ENCODE results near the gene CHADL.

CHADL gene

GRCh38 chr22:41256254-41257253 is 15.8 kb upstream of the CHADL start:
- no peak for DNase-seq

- no peak for DNase-seq
Measured at GRCh38 chr22:41254230-41254629, 13.5 kb upstream of the CHADL start.

GRCh38 chr22:41252365-41252764 is 11.6 kb upstream of the CHADL start:
- no peak for DNase-seq

- DNase-seq, result no peak
Measured at GRCh38 chr22:41250127-41250526, 9.4 kb upstream of the CHADL start.

GRCh38 chr22:41249442-41249841 is 8.7 kb upstream of the CHADL start:
- no peak for DNase-seq

GRCh38 chr22:41248758-41249157 is 8.0 kb upstream of the CHADL start:
- DNase-seq, result no peak

- no peak for DNase-seq
Measured at GRCh38 chr22:41248314-41248713, 7.6 kb upstream of the CHADL start.

- DNase-seq, result no peak
Measured at GRCh38 chr22:41247703-41248102, 7.0 kb upstream of the CHADL start.

GRCh38 chr22:41245917-41246499 is 5.3 kb upstream of the CHADL start:
- no peak for DNase-seq

- no peak for DNase-seq
Measured at GRCh38 chr22:41243361-41243760, 2.6 kb upstream of the CHADL start.

- DNase-seq, result no peak
Measured at GRCh38 chr22:41242396-41243117, 1.8 kb upstream of the CHADL start.

- no peak for DNase-seq
Measured at GRCh38 chr22:41241133-41241676, 474 bp upstream of the CHADL start.

- no peak for DNase-seq
Measured at GRCh38 chr22:41239443-41240128, 1.1 kb downstream of the CHADL start.

GRCh38 chr22:41238570-41239442 is 1.9 kb downstream of the CHADL start:
- no peak for DNase-seq

GRCh38 chr22:41237707-41238569 is 2.8 kb downstream of the CHADL start:
- peak; percentile 77 for DNase-seq

GRCh38 chr22:41237036-41237706 is 3.6 kb downstream of the CHADL start:
- DNase-seq, result no peak

GRCh38 chr22:41234815-41235695 is 5.7 kb downstream of the CHADL start:
- no peak for DNase-seq

GRCh38 chr22:41231369-41231768 is 9.4 kb downstream of the CHADL start:
- no peak for DNase-seq

GRCh38 chr22:41230401-41230785 is 10.3 kb downstream of the CHADL start:
- DNase-seq, result no peak
